HL-60 (cell line): ENCODE results near the gene P4HA2.

Source experiments
- DNase-seq, 2 experiments: peaks; one replicate each; pipeline ENCODE4 v3.0.0-alpha.2; 2010 to 2020; ENCODE audit warnings: low read depth in 1 of 2, low spot score in 1 of 2
- H3K27ac ChIP-seq: fragments of 250-450 bp; sonication (Bioruptor Pico); replicated peaks from 2 replicates; pipeline ENCODE4 v1.5.1; 2020; ENCODE audit warnings: mild to moderate bottlenecking, moderate library complexity
- H3K27me3 ChIP-seq: fragments of 250-450 bp; sonication (Bioruptor Pico); 2 replicates; pipeline ENCODE4 v1.5.1; 2021; ENCODE audit warnings: mild to moderate bottlenecking, moderate library complexity; ENCODE audit not compliant: insufficient read depth, poor library complexity, severe bottlenecking
- H3K4me3 ChIP-seq: replicated peaks from 2 replicates; pipeline ENCODE4 v1.5.1; 2011; ENCODE audit warnings: mild to moderate bottlenecking, control low read depth, low read length; ENCODE audit not compliant: insufficient read depth
- CTCF ChIP-seq: IDR thresholded peaks from one replicate; pipeline ENCODE4 v1.5.1; 2011; ENCODE audit warnings: low read length, control low read depth, inconsistent platforms; ENCODE audit not compliant: insufficient read depth
- GABPA ChIP-seq: IDR thresholded peaks from 2 replicates; pipeline ENCODE4 v1.6.1; 2012; ENCODE audit warnings: low read depth
- POLR2AphosphoS5 ChIP-seq: IDR thresholded peaks from 2 replicates; pipeline ENCODE4 v1.6.1; 2012; ENCODE audit warnings: low read depth
- SPI1 ChIP-seq: IDR thresholded peaks from 2 replicates; pipeline ENCODE4 v1.6.1; 2012; ENCODE audit warnings: low read depth, mild to moderate bottlenecking, borderline replicate concordance
- TF ChIP-seq, protein P1 (sequence below): IDR thresholded peaks from 2 replicates; pipeline ENCODE4 v1.6.1; 2012; ENCODE audit warnings: low read depth; ENCODE audit not compliant: insufficient replicate concordance

Gene P4HA2

GRCh38 chr5:132266836-132267160, 39.1 kb upstream of the P4HA2 start:
- no peak for DNase-seq
- no peak for TF ChIP-seq SPI1
- TF ChIP-seq, protein P1, sequence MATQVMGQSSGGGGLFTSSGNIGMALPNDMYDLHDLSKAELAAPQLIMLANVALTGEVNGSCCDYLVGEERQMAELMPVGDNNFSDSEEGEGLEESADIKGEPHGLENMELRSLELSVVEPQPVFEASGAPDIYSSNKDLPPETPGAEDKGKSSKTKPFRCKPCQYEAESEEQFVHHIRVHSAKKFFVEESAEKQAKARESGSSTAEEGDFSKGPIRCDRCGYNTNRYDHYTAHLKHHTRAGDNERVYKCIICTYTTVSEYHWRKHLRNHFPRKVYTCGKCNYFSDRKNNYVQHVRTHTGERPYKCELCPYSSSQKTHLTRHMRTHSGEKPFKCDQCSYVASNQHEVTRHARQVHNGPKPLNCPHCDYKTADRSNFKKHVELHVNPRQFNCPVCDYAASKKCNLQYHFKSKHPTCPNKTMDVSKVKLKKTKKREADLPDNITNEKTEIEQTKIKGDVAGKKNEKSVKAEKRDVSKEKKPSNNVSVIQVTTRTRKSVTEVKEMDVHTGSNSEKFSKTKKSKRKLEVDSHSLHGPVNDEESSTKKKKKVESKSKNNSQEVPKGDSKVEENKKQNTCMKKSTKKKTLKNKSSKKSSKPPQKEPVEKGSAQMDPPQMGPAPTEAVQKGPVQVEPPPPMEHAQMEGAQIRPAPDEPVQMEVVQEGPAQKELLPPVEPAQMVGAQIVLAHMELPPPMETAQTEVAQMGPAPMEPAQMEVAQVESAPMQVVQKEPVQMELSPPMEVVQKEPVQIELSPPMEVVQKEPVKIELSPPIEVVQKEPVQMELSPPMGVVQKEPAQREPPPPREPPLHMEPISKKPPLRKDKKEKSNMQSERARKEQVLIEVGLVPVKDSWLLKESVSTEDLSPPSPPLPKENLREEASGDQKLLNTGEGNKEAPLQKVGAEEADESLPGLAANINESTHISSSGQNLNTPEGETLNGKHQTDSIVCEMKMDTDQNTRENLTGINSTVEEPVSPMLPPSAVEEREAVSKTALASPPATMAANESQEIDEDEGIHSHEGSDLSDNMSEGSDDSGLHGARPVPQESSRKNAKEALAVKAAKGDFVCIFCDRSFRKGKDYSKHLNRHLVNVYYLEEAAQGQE: no peak
- no peak for TF ChIP-seq POLR2AphosphoS5
- TF ChIP-seq CTCF: no peak
- TF ChIP-seq GABPA: no peak
- H3K4me3 ChIP-seq: no peak overlapping the region
- H3K27ac ChIP-seq: no peak overlapping the region
- H3K27me3 ChIP-seq: no peaks in the 10 kb centered on the region

DNA sequence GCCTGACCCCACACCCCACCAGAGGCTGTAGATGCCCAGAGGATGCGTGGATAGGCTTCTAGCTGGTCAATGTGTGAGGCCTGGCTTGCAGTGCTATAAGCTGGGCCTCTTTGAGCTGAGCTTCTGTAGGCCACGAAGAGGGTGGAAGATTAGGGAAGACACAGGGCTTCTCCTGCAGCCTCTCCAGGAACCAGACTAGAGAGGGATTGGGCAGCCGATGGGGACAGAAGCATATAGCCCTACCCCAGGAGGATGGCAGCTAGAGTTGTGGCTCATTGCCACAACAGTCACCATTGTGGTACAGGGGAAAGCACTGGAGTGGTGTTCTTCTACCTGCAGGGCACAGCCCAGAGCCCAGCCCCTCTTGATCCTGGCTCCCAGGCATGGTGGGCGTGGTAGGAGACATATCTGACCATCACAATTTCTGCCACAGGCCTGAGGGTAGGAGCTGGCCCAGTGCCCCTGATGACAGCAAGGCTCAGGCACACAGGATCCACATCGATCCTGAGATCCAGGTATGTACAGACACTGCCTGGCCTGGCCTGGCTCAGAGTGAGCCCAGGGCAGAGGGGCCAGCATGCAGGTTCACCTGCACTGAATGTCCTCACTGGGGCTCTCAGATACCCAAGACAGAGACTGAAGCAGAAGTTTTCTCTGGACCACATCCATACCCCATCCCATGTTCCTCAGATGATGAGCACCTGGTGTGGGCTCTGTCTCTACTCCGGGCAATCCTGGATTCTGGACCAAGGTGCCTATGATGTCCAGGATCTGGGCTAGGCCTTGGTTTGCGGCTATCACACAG, 38.6 kb upstream of the P4HA2 start:
- TF ChIP-seq GABPA (no peak), POLR2AphosphoS5 (no peak), CTCF (no peak), SPI1 (no peak)
- TF ChIP-seq, protein P1: no peak
- H3K4me3 ChIP-seq: no peak overlapping the region
- H3K27me3 ChIP-seq: no peaks in the 10 kb centered on the region
- no peak overlapping the region for H3K27ac ChIP-seq
- no peak for DNase-seq

- Histone ChIP-seq H3K27ac (no peak overlapping the region), H3K4me3 (no peak overlapping the region), H3K27me3 (no peaks in the 10 kb centered on the region)
- TF ChIP-seq, protein P1: no peak
- TF ChIP-seq SPI1 (no peak), POLR2AphosphoS5 (no peak), GABPA (no peak), CTCF (no peak)
- DNase-seq: no peak
These were observed 37.8 kb upstream of the P4HA2 start for GRCh38 chr5:132265336-132266030.
